Mesendoderm (in vitro differentiated cells): ENCODE results near the gene BLOC1S6.

Source experiments
- DNase-seq: peaks from one replicate; pipeline ENCODE4 v3.0.0; 2013
- H2AK5ac ChIP-seq: 2 replicates; pipeline ENCODE4 v1.6.1; 2013; ENCODE audit warnings: low read length, inconsistent platforms
- H2BK120ac ChIP-seq: 2 replicates; pipeline ENCODE4 v1.6.1; 2013; ENCODE audit warnings: low read depth, mild to moderate bottlenecking, low read length, moderate library complexity, mixed read lengths
- H2BK15ac ChIP-seq: replicated peaks from 2 replicates; pipeline ENCODE4 v1.6.1; 2013; ENCODE audit warnings: low read depth, mild to moderate bottlenecking, moderate library complexity
- H2BK5ac ChIP-seq: 2 replicates; pipeline ENCODE4 v1.6.1; 2013; ENCODE audit warnings: low read length, inconsistent platforms
- H3K18ac ChIP-seq: 2 replicates; pipeline ENCODE4 v1.6.1; 2013; ENCODE audit warnings: mild to moderate bottlenecking, low read length, mixed read lengths
- H3K23ac ChIP-seq: one replicate; pipeline ENCODE4 v1.6.1; 2013; ENCODE audit warnings: low read length
- H3K27ac ChIP-seq: 2 replicates; pipeline ENCODE4 v1.5.1; 2013; ENCODE audit warnings: low read depth, mild to moderate bottlenecking, inconsistent platforms, low read length, moderate library complexity
- H3K27me3 ChIP-seq: 2 replicates; pipeline ENCODE4 v1.6.1; 2013; ENCODE audit warnings: low read length, control low read depth, mild to moderate bottlenecking, inconsistent platforms; ENCODE audit not compliant: insufficient read depth, poor library complexity
- H3K36me3 ChIP-seq: 2 replicates; pipeline ENCODE4 v1.6.1; 2013; ENCODE audit warnings: low read length, inconsistent platforms; ENCODE audit not compliant: control insufficient read depth, insufficient read depth
- H3K4ac ChIP-seq: one replicate; pipeline ENCODE4 v1.6.1; 2013; ENCODE audit warnings: low read depth, mild to moderate bottlenecking, low read length, moderate library complexity
- H3K4me1 ChIP-seq: 2 replicates; pipeline ENCODE4 v1.6.1; 2013; ENCODE audit warnings: low read depth, low read length, inconsistent platforms; ENCODE audit not compliant: control insufficient read depth
- H3K4me2 ChIP-seq: 2 replicates; pipeline ENCODE4 v1.6.1; 2013; ENCODE audit warnings: low read length
- H3K4me3 ChIP-seq: 2 replicates; pipeline ENCODE4 v1.5.1; 2013; ENCODE audit warnings: mild to moderate bottlenecking, low read length
- H3K56ac ChIP-seq: one replicate; pipeline ENCODE4 v1.6.1; 2013; ENCODE audit warnings: low read length
- H3K79me1 ChIP-seq: 2 replicates; pipeline ENCODE4 v1.6.1; 2013; ENCODE audit warnings: low read length, inconsistent platforms
- H3K79me2 ChIP-seq: 2 replicates; pipeline ENCODE4 v1.6.1; 2013; ENCODE audit warnings: mild to moderate bottlenecking, low read length; ENCODE audit not compliant: control insufficient read depth, insufficient read depth
- H3K9ac ChIP-seq: 2 replicates; pipeline ENCODE4 v1.6.1; 2013; ENCODE audit warnings: low read length, inconsistent platforms
- H4K5ac ChIP-seq: one replicate; pipeline ENCODE4 v1.6.1; 2013; ENCODE audit warnings: low read length
- H4K8ac ChIP-seq: one replicate; pipeline ENCODE4 v1.6.1; 2013; ENCODE audit warnings: low read depth, mild to moderate bottlenecking, control low read depth, low read length, moderate library complexity
- WGBS: extraction: QIAGEN DNeasy Blood & Tissue Kit; methylation state at CpG from one replicate; pipeline ENCODE4 v1.1.7; 2013; ENCODE audit warnings: low lambda C conversion rate, missing lambda C conversion rate; ENCODE audit not compliant: insufficient coverage; ENCODE audit errors: extremely low coverage; 5-methylcytosine and 5-hydroxymethylcytosine counted together

The BLOC1S6 gene

GRCh38 chr15:45637141-45637540 lies 50.0 kb downstream of the BLOC1S6 start:
- H4K5ac ChIP-seq = no peak overlapping the region
- no peak overlapping the region for H3K23ac ChIP-seq
- no peak overlapping the region for H2AK5ac ChIP-seq
- H3K4me1 ChIP-seq = no peaks in the 10 kb centered on the region
- H3K79me2 ChIP-seq = no peaks in the 10 kb centered on the region
- WGBS = no CpG with 5 or more reads among the region's 1 CpG
- no peak overlapping the region for H2BK15ac ChIP-seq
- no peak overlapping the region for H3K4me3 ChIP-seq
- H3K79me1 ChIP-seq = no peaks in the 10 kb centered on the region
- no peak overlapping the region for H2BK120ac ChIP-seq
- H4K8ac ChIP-seq = no peak overlapping the region
- DNase-seq = no peak
- H3K27me3 ChIP-seq = peaks cover 14% of the 10 kb centered on the region
- no peak overlapping the region for H3K18ac ChIP-seq
- no peaks in the 10 kb centered on the region for H3K36me3 ChIP-seq
- H3K4me2 ChIP-seq = no peak overlapping the region
- H3K4ac ChIP-seq = no peak overlapping the region
- no peak overlapping the region for H3K56ac ChIP-seq
- H3K9ac ChIP-seq = no peak overlapping the region
- H2BK5ac ChIP-seq = no peak overlapping the region
- H3K27ac ChIP-seq = no peak overlapping the region

- Histone ChIP-seq H2BK15ac (no peak overlapping the region), H4K8ac (no peak overlapping the region), H3K18ac (no peak overlapping the region), H2BK120ac (no peak overlapping the region), H3K9ac (no peak overlapping the region), H3K23ac (no peak overlapping the region), H2BK5ac (no peak overlapping the region), H3K4me1 (no peaks in the 10 kb centered on the region), H3K27ac (no peak overlapping the region), H3K79me1 (no peaks in the 10 kb centered on the region), H3K4me2 (no peak overlapping the region), H3K4ac (no peak overlapping the region), H4K5ac (no peak overlapping the region), H3K36me3 (no peaks in the 10 kb centered on the region), H3K27me3 (peaks cover 14% of the 10 kb centered on the region), H3K56ac (no peak overlapping the region), H3K79me2 (no peaks in the 10 kb centered on the region), H2AK5ac (no peak overlapping the region), H3K4me3 (no peak overlapping the region)
- no CpG with 5 or more reads among the region's 6 CpGs for WGBS
- DNase-seq = no peak
Measured at GRCh38 chr15:45637552-45638033, 50.4 kb downstream of the BLOC1S6 start.

- no CpG with 5 or more reads among the region's 2 CpGs for WGBS
- Histone ChIP-seq H3K27me3 (peaks cover 6% of the 10 kb centered on the region), H3K79me1 (no peaks in the 10 kb centered on the region), H3K4ac (no peak overlapping the region), H3K79me2 (no peaks in the 10 kb centered on the region), H4K8ac (no peak overlapping the region), H2BK120ac (no peak overlapping the region), H3K9ac (no peak overlapping the region), H3K36me3 (no peaks in the 10 kb centered on the region), H2AK5ac (no peak overlapping the region), H3K4me3 (no peak overlapping the region), H3K4me1 (no peaks in the 10 kb centered on the region), H2BK5ac (no peak overlapping the region), H4K5ac (no peak overlapping the region), H3K56ac (no peak overlapping the region), H3K18ac (no peak overlapping the region), H3K23ac (no peak overlapping the region), H2BK15ac (no peak overlapping the region), H3K27ac (no peak overlapping the region), H3K4me2 (no peak overlapping the region)
- no peak for DNase-seq
Measured at GRCh38 chr15:45640616-45641015, 53.4 kb downstream of the BLOC1S6 start.

- H3K23ac ChIP-seq = no peak overlapping the region
- no peaks in the 10 kb centered on the region for H3K36me3 ChIP-seq
- no CpG with 5 or more reads among the region's 1 CpG for WGBS
- H3K4me1 ChIP-seq = no peaks in the 10 kb centered on the region
- H3K27ac ChIP-seq = no peak overlapping the region
- no peak overlapping the region for H3K4ac ChIP-seq
- H2AK5ac ChIP-seq = no peak overlapping the region
- H3K4me3 ChIP-seq = no peak overlapping the region
- H3K79me2 ChIP-seq = no peaks in the 10 kb centered on the region
- peaks cover 6% of the 10 kb centered on the region for H3K27me3 ChIP-seq
- DNase-seq = no peak
- no peak overlapping the region for H4K8ac ChIP-seq
- no peak overlapping the region for H3K9ac ChIP-seq
- no peak overlapping the region for H3K18ac ChIP-seq
- no peak overlapping the region for H3K56ac ChIP-seq
- H2BK120ac ChIP-seq = no peak overlapping the region
- H2BK5ac ChIP-seq = no peak overlapping the region
- H4K5ac ChIP-seq = no peak overlapping the region
- H2BK15ac ChIP-seq = no peak overlapping the region
- no peaks in the 10 kb centered on the region for H3K79me1 ChIP-seq
- no peak overlapping the region for H3K4me2 ChIP-seq
Measured at GRCh38 chr15:45641374-45641781, 54.2 kb downstream of the BLOC1S6 start.

- no peak overlapping the region for H3K18ac ChIP-seq
- H2BK5ac ChIP-seq = no peak overlapping the region
- no peak overlapping the region for H3K4me2 ChIP-seq
- H3K9ac ChIP-seq = no peak overlapping the region
- no peaks in the 10 kb centered on the region for H3K36me3 ChIP-seq
- H3K27me3 ChIP-seq = peaks cover 6% of the 10 kb centered on the region
- peak; percentile 33 for DNase-seq
- H3K79me2 ChIP-seq = no peaks in the 10 kb centered on the region
- no peak overlapping the region for H4K8ac ChIP-seq
- no peak overlapping the region for H3K4me3 ChIP-seq
- no peaks in the 10 kb centered on the region for H3K79me1 ChIP-seq
- H3K27ac ChIP-seq = no peak overlapping the region
- H2BK120ac ChIP-seq = no peak overlapping the region
- H3K23ac ChIP-seq = no peak overlapping the region
- WGBS = no CpG with 5 or more reads among the region's 7 CpGs
- H4K5ac ChIP-seq = no peak overlapping the region
- no peaks in the 10 kb centered on the region for H3K4me1 ChIP-seq
- H3K56ac ChIP-seq = no peak overlapping the region
- no peak overlapping the region for H2BK15ac ChIP-seq
- no peak overlapping the region for H3K4ac ChIP-seq
- H2AK5ac ChIP-seq = no peak overlapping the region
Measured at GRCh38 chr15:45641999-45642932, 55.1 kb downstream of the BLOC1S6 start.
